ENCODE results near the gene APBA3. TPM values are rescaled to one million over a fixed set of nuclear protein-coding genes. Genes with fewer than 3 reads are reported as not detected.

APBA3 gene
- total RNA-seq (10 to 100 TPM in 6 of 9 donors, 1 to 10 TPM in 3; 8.8 to 28.7 (median 13.8) TPM), polyA plus RNA-seq (10 to 100 TPM; 11.6 to 22.1 TPM)
- long read RNA-seq, donor 1, transcript APBA3-201 (11 exons, 2,075 nt) = major isoform, 7 of 12 reads
- long read RNA-seq, donor 1, partial matches to known transcripts = 5 of 12 reads
- long read RNA-seq, donor 1, other reads (novel, unspliced or antisense) = 0 of 12 reads
- long read RNA-seq, donor 2, transcript APBA3-201 (11 exons, 2,075 nt) = major isoform, 86 of 111 reads
- long read RNA-seq, donor 2, partial matches to known transcripts = 11 of 111 reads
- long read RNA-seq, donor 2, other reads (novel, unspliced or antisense) = 14 of 111 reads
- long read RNA-seq, donor 3, transcript APBA3-201 (11 exons, 2,075 nt) = major isoform, 6 of 20 reads
- long read RNA-seq, donor 3, partial matches to known transcripts = 8 of 20 reads
- long read RNA-seq, donor 3, other reads (novel, unspliced or antisense) = 6 of 20 reads

- H3K4me1 ChIP-seq = peaks cover 5 to 43% (median 28%) of the 10 kb centered on the region in 12 donors
- TF ChIP-seq CTCF (IDR thresholded peaks at IDR 0.05) = peak; percentile 53 to 97 (median 81)
- TF ChIP-seq POLR2A (IDR thresholded peaks at IDR 0.05) = peak in 1 of 2 donors; percentile 85
- peak within 1 kb of the TSS; percentile 90 to 99 (median 97) for H3K27ac ChIP-seq
- intact Hi-C loops (cut with DNase I) = loop anchor here in 6 of 10 donors (5.0 to 10.0 kb wide), 4 partner anchors 61 to 226 kb away; partner anchors contain the start of gene EEF2 (in 5 of the 6)
- peak within 1 kb of the TSS; percentile 69 to 98 (median 90) for H3K4me3 ChIP-seq
- DNase-seq = peak; percentile 90 to 98 (median 93)
- H3K9me3 ChIP-seq = no peaks in the 10 kb centered on the region
- ATAC-seq = peak; percentile 27 to 70 (median 58)
- peaks cover 0 to 50% (median 35%) of the 10 kb centered on the region in 9 donors for H3K36me3 ChIP-seq
- no peaks in the 10 kb centered on the region for H3K27me3 ChIP-seq
- WGBS, 4 donors = 3 to 7% (median 4%) methylated on average over 25 to 45 of the region's 45 CpGs
Observed at GRCh38 chr19:3761382-3762129, at the start of gene APBA3. Gene APBA3 (minus strand): TSS chr19:3761692. CDS start chr19:3760264, 1,428 bp downstream.

- H3K4me3 ChIP-seq = no peak overlapping the region
- DNase-seq (peak in 1 of 5 donors; percentile 67), ATAC-seq (peak in 1 of 4 donors; percentile 9)
- intact Hi-C loops (cut with DNase I) = no loop called here
- H3K27me3 ChIP-seq = no peaks in the 10 kb centered on the region
- no peaks in the 10 kb centered on the region for H3K9me3 ChIP-seq
- peaks cover 0 to 31% (median 11%) of the 10 kb centered on the region in 12 donors for H3K4me1 ChIP-seq
- TF ChIP-seq CTCF (IDR thresholded peaks at IDR 0.05) (no peak), POLR2A (IDR thresholded peaks at IDR 0.05) (no peak)
- 71 to 90% (median 76%) methylated on average over 10 to 38 of the region's 38 CpGs for WGBS, 4 donors
- no peaks in the 10 kb centered on the region for H3K36me3 ChIP-seq
- H3K27ac ChIP-seq = peak overlapping the region in 2 of 12 donors; percentile 11 to 74
Observed at GRCh38 chr19:3810708-3811355, 49.3 kb upstream of the APBA3 start.

- peak overlapping the region in 1 of 12 donors; percentile 74 for H3K27ac ChIP-seq
- DNase-seq = no peak
- H3K27me3 ChIP-seq = no peaks in the 10 kb centered on the region
- WGBS, 4 donors = 78 to 83% (median 81%) methylated on average over 20 to 26 of the region's 26 CpGs
- TF ChIP-seq POLR2A (IDR thresholded peaks at IDR 0.05) (no peak), CTCF (IDR thresholded peaks at IDR 0.05) (no peak)
- no peak overlapping the region for H3K4me3 ChIP-seq
- no peak for ATAC-seq
- H3K36me3 ChIP-seq = no peaks in the 10 kb centered on the region
- peaks cover 0 to 31% (median 11%) of the 10 kb centered on the region in 12 donors for H3K4me1 ChIP-seq
- no peaks in the 10 kb centered on the region for H3K9me3 ChIP-seq
- intact Hi-C loops (cut with DNase I) = no loop called here
Observed at GRCh38 chr19:3809881-3810707, 48.6 kb upstream of the APBA3 start.

Data from heart left ventricle (tissue), 16 donors.